H9 (cell line): Measurements from ENCODE around the gene RGS3. TPM values are rescaled to one million over a fixed set of nuclear protein-coding genes. Genes with fewer than 3 reads are reported as not detected.

Source experiments
- DNase-seq: peaks from one replicate; pipeline ENCODE4 v3.0.0-alpha.2; 2017
- H2AFZ ChIP-seq: one replicate; pipeline ENCODE4 v1.6.1; 2013; ENCODE audit warnings: mild to moderate bottlenecking, low read length, control low read depth, moderate library complexity
- H2AK5ac ChIP-seq: 2 replicates; pipeline ENCODE4 v1.6.1; 2013; ENCODE audit warnings: low read length, control low read depth, mixed read lengths; ENCODE audit not compliant: insufficient read length
- H2BK120ac ChIP-seq: one replicate; pipeline ENCODE4 v1.6.1; 2013; ENCODE audit warnings: low read depth, mild to moderate bottlenecking, low read length, control low read depth, inconsistent platforms; ENCODE audit not compliant: poor library complexity, severe bottlenecking
- H2BK12ac ChIP-seq: 2 replicates; pipeline ENCODE4 v1.6.1; 2013; ENCODE audit warnings: low read length, control low read depth, mixed read lengths, low read depth; ENCODE audit not compliant: insufficient read length
- H2BK15ac ChIP-seq: 2 replicates; pipeline ENCODE4 v1.6.1; 2013; ENCODE audit warnings: low read depth, low read length, control low read depth
- H2BK20ac ChIP-seq: one replicate; pipeline ENCODE4 v1.6.1; 2013; ENCODE audit warnings: low read depth, mild to moderate bottlenecking, low read length, control low read depth, inconsistent platforms; ENCODE audit not compliant: poor library complexity, severe bottlenecking
- H2BK5ac ChIP-seq: 2 replicates; pipeline ENCODE4 v1.6.1; 2013; ENCODE audit warnings: low read length, control low read depth, mixed read lengths; ENCODE audit not compliant: insufficient read length
- H3K14ac ChIP-seq: 2 replicates; pipeline ENCODE4 v1.6.1; 2013; ENCODE audit warnings: low read length, control low read depth; ENCODE audit not compliant: insufficient read depth
- H3K18ac ChIP-seq: 2 replicates; pipeline ENCODE4 v1.6.1; 2013; ENCODE audit warnings: low read depth, mild to moderate bottlenecking, mixed read lengths, low read length, control low read depth; ENCODE audit not compliant: insufficient read length
- H3K23ac ChIP-seq: 2 replicates; pipeline ENCODE4 v1.6.1; 2013; ENCODE audit warnings: low read length, control low read depth, mixed read lengths, low read depth; ENCODE audit not compliant: insufficient read length
- H3K23me2 ChIP-seq: 2 replicates; pipeline ENCODE4 v1.6.1; 2013; ENCODE audit warnings: low read depth, mild to moderate bottlenecking, mixed read lengths, low read length, control low read depth; ENCODE audit not compliant: insufficient read length, poor library complexity, severe bottlenecking
- H3K27ac ChIP-seq: 2 replicates; pipeline ENCODE4 v1.5.1; 2013; ENCODE audit warnings: low read length, control low read depth, mixed read lengths, low read depth; ENCODE audit not compliant: insufficient read length
- H3K27me3 ChIP-seq: 2 replicates; pipeline ENCODE4 v1.6.1; 2013; ENCODE audit warnings: low read length, control low read depth, inconsistent platforms; ENCODE audit not compliant: insufficient read depth
- H3K4ac ChIP-seq: 2 replicates; pipeline ENCODE4 v1.6.1; 2013; ENCODE audit warnings: low read depth, mild to moderate bottlenecking, control low read depth, inconsistent platforms, low read length, moderate library complexity
- H3K4me1 ChIP-seq: 2 replicates; pipeline ENCODE4 v1.6.1; 2013; ENCODE audit warnings: low read length, control low read depth, inconsistent platforms; ENCODE audit not compliant: insufficient read depth
- H3K4me2 ChIP-seq: 2 replicates; pipeline ENCODE4 v1.6.1; 2013; ENCODE audit warnings: low read length, control low read depth, mixed read lengths; ENCODE audit not compliant: insufficient read length, insufficient read depth
- H3K56ac ChIP-seq: 2 replicates; pipeline ENCODE4 v1.6.1; 2013; ENCODE audit warnings: low read depth, mild to moderate bottlenecking, mixed read lengths, low read length, control low read depth; ENCODE audit not compliant: insufficient read length
- H3K79me1 ChIP-seq: 2 replicates; pipeline ENCODE4 v1.6.1; 2013; ENCODE audit warnings: low read depth, mild to moderate bottlenecking, moderate library complexity, low read length, control low read depth, inconsistent platforms; ENCODE audit not compliant: insufficient read depth, poor library complexity, severe bottlenecking
- H3K79me2 ChIP-seq: 2 replicates; pipeline ENCODE4 v1.6.1; 2013; ENCODE audit warnings: low read length, control low read depth, inconsistent platforms; ENCODE audit not compliant: insufficient read depth
- H3K9ac ChIP-seq: 2 replicates; pipeline ENCODE4 v1.6.1; 2013; ENCODE audit warnings: low read length, control low read depth, mixed read lengths; ENCODE audit not compliant: insufficient read length; ENCODE audit errors: extremely low read depth
- H3K9me3 ChIP-seq: one replicate; pipeline ENCODE4 v1.6.1; 2013; ENCODE audit warnings: low read depth, low read length, inconsistent platforms; ENCODE audit not compliant: control insufficient read depth
- H3T11ph ChIP-seq: one replicate; pipeline ENCODE4 v1.6.1; 2013; ENCODE audit warnings: mild to moderate bottlenecking, low read length, control low read depth, inconsistent platforms
- H4K20me1 ChIP-seq: one replicate; pipeline ENCODE4 v1.6.1; 2013; ENCODE audit not compliant: control insufficient read depth, insufficient read length, insufficient read depth
- H4K5ac ChIP-seq: 2 replicates; pipeline ENCODE4 v1.6.1; 2013; ENCODE audit warnings: low read depth, mild to moderate bottlenecking, mixed read lengths, low read length, control low read depth; ENCODE audit not compliant: insufficient read length
- H4K8ac ChIP-seq: replicated peaks from 2 replicates; pipeline ENCODE4 v1.6.1; 2013; ENCODE audit warnings: low read length, control low read depth, mixed read lengths, low read depth; ENCODE audit not compliant: insufficient read length
- H4K91ac ChIP-seq: 2 replicates; pipeline ENCODE4 v1.6.1; 2013; ENCODE audit warnings: low read depth, mild to moderate bottlenecking, moderate library complexity, mixed read lengths, low read length, control low read depth; ENCODE audit not compliant: insufficient read length
- H3K27ac Mint-ChIP-seq, 3 experiments: 2 replicates in 2 of 3; 3 replicates in 1 of 3; pipeline ENCODE4 v1.8.0; 2020 to 2021; ENCODE audit warnings: mixed read lengths in 3 of 3, mild to moderate bottlenecking in 1 of 3, moderate library complexity in 1 of 3
- H3K27me3 Mint-ChIP-seq: 2 replicates; pipeline ENCODE4 v1.8.0; 2021; ENCODE audit warnings: low read depth, mild to moderate bottlenecking, moderate library complexity, mixed read lengths
- H3K36me3 Mint-ChIP-seq, 3 experiments: 2 replicates in 2 of 3; 3 replicates in 1 of 3; pipeline ENCODE4 v1.8.0; 2020 to 2021; ENCODE audit warnings: low read depth in 3 of 3, mixed read lengths in 3 of 3; ENCODE audit not compliant: insufficient read depth in 1 of 3
- H3K4me1 Mint-ChIP-seq, 2 experiments: 2 replicates each; pipeline ENCODE4 v1.8.0; 2020; ENCODE audit warnings: mixed read lengths in 2 of 2
- H3K4me3 Mint-ChIP-seq, 2 experiments: 2 replicates in 1 of 2; 3 replicates in 1 of 2; pipeline ENCODE4 v1.8.0; 2020 to 2021; ENCODE audit warnings: mild to moderate bottlenecking in 2 of 2, mixed read lengths in 2 of 2, moderate library complexity in 1 of 2
- H3K9me3 Mint-ChIP-seq, 2 experiments: 2 replicates in 1 of 2; 3 replicates in 1 of 2; pipeline ENCODE4 v1.8.0; 2020; ENCODE audit warnings: mild to moderate bottlenecking in 2 of 2, mixed read lengths in 2 of 2, moderate library complexity in 1 of 2
- CTCF ChIP-seq: fragments of 200-600 bp; sonication (generic); conservative IDR thresholded peaks from 3 replicates; pipeline ENCODE4 v1.8.0; 2021; ENCODE audit warnings: antibody characterized with exemption, mild to moderate bottlenecking
- WGBS: extraction: QIAGEN DNeasy Blood & Tissue Kit; methylation state at CpG from one replicate; pipeline ENCODE4 v1.1.7; 2013; ENCODE audit warnings: missing lambda C conversion rate, low lambda C conversion rate, mixed read lengths; ENCODE audit not compliant: insufficient read length; ENCODE audit errors: extremely low coverage; 5-methylcytosine and 5-hydroxymethylcytosine counted together
- total RNA-seq: library from RNA; stranded (reverse); gene quantifications from 2 replicates; pipeline ENCODE4 v1.2.1, GENCODE V29; 2021

Gene RGS3
- total RNA-seq, 1 experiment from 2014 or later = 13.9 TPM

GRCh38 chr9:113524468-113524867 is 60.9 kb downstream of the RGS3 start:
- Histone ChIP-seq H3K18ac (no peak overlapping the region), H3K9me3 (no peaks in the 10 kb centered on the region), H4K5ac (no peak overlapping the region), H2BK5ac (no peak overlapping the region), H2BK12ac (no peak overlapping the region), H3K56ac (no peak overlapping the region), H3K9ac (no peak overlapping the region), H3T11ph (no peak overlapping the region), H2BK15ac (no peak overlapping the region), H3K23me2 (no peaks in the 10 kb centered on the region), H3K14ac (no peak overlapping the region), H4K20me1 (no peaks in the 10 kb centered on the region), H3K27me3 (no peaks in the 10 kb centered on the region), H2AFZ (no peak overlapping the region), H3K79me1 (no peaks in the 10 kb centered on the region), H2AK5ac (no peak overlapping the region), H4K91ac (no peak overlapping the region), H3K4ac (no peak overlapping the region), H3K27ac (no peak overlapping the region), H3K4me1 (peaks cover 3% of the 10 kb centered on the region; the same call in 1 of the 2 replicates), H4K8ac (no peak overlapping the region), H2BK120ac (no peak overlapping the region), H3K79me2 (no peaks in the 10 kb centered on the region), H2BK20ac (no peak overlapping the region), H3K23ac (no peak overlapping the region), H3K4me2 (no peak overlapping the region)
- no peak for TF ChIP-seq CTCF
- Mint-ChIP-seq H3K27me3 (no peaks in the 10 kb centered on the region), H3K9me3 (no peaks in the 10 kb centered on the region), H3K36me3 (peaks cover 0 to 8% (median 0%) of the 10 kb centered on the region in 3 experiments; a peak in 1 of 7 replicates), H3K27ac (peak overlapping the region in 1 of 3 experiments; percentile 89; a peak in 1 of 7 replicates), H3K4me3 (no peak overlapping the region), H3K4me1 (peaks cover 13 to 20% of the 10 kb centered on the region in 2 experiments)
- no peak for DNase-seq
- no CpG with 5 or more reads among the region's 4 CpGs for WGBS
